Osteocyte (in vitro differentiated cells): ENCODE measurements around the gene RYR2. TPM values are rescaled to one million over a fixed set of nuclear protein-coding genes. Genes with fewer than 3 reads are reported as not detected.

Source experiments
- DNase-seq: peaks from one replicate; pipeline ENCODE4 v3.0.0; 2021; ENCODE audit warnings: mixed read lengths; ENCODE audit not compliant: unreplicated experiment; ENCODE audit errors: extremely low spot score
- H3K27ac Mint-ChIP-seq: one replicate; pipeline ENCODE4 v1.8.0; 2021; ENCODE audit warnings: mild to moderate bottlenecking, mixed read lengths; ENCODE audit not compliant: unreplicated experiment
- H3K27me3 Mint-ChIP-seq: one replicate; pipeline ENCODE4 v1.8.0; 2021; ENCODE audit warnings: mixed read lengths; ENCODE audit not compliant: unreplicated experiment
- H3K36me3 Mint-ChIP-seq: one replicate; pipeline ENCODE4 v1.8.0; 2021; ENCODE audit warnings: mixed read lengths; ENCODE audit not compliant: unreplicated experiment
- H3K4me1 Mint-ChIP-seq: one replicate; pipeline ENCODE4 v1.8.0; 2021; ENCODE audit warnings: mixed read lengths; ENCODE audit not compliant: unreplicated experiment
- H3K4me3 Mint-ChIP-seq: one replicate; pipeline ENCODE4 v1.8.0; 2021; ENCODE audit warnings: mild to moderate bottlenecking, moderate library complexity, mixed read lengths; ENCODE audit not compliant: unreplicated experiment
- H3K9me3 Mint-ChIP-seq: one replicate; pipeline ENCODE4 v1.8.0; 2021; ENCODE audit warnings: mixed read lengths; ENCODE audit not compliant: unreplicated experiment
- CTCF ChIP-seq: fragments of 200-600 bp; sonication (generic); IDR thresholded peaks from 2 replicates; pipeline ENCODE4 v1.5.0; 2021; ENCODE audit warnings: antibody characterized with exemption, mild to moderate bottlenecking, moderate library complexity
- total RNA-seq: library from RNA; stranded (reverse); gene quantifications from 2 replicates; pipeline ENCODE4 v1.2.1, GENCODE V29; 2021

RYR2 gene
- total RNA-seq, 1 donor from 2014 or later, result 0.03 TPM

GRCh38 chr1:237396426-237396825 lies 354.4 kb downstream of the RYR2 start:
- H3K9me3 Mint-ChIP-seq, result peaks cover 3% of the 10 kb centered on the region
- H3K4me1 Mint-ChIP-seq, result no peaks in the 10 kb centered on the region
- no peak overlapping the region for H3K27ac Mint-ChIP-seq
- no peak overlapping the region for H3K4me3 Mint-ChIP-seq
- DNase-seq, result no peak
- no peaks in the 10 kb centered on the region for H3K27me3 Mint-ChIP-seq
- H3K36me3 Mint-ChIP-seq, result no peaks in the 10 kb centered on the region
- TF ChIP-seq CTCF, result no peak

- no peak overlapping the region for H3K27ac Mint-ChIP-seq
- DNase-seq, result no peak
- no peaks in the 10 kb centered on the region for H3K36me3 Mint-ChIP-seq
- no peaks in the 10 kb centered on the region for H3K4me1 Mint-ChIP-seq
- no peak for TF ChIP-seq CTCF
- H3K27me3 Mint-ChIP-seq, result no peaks in the 10 kb centered on the region
- no peak overlapping the region for H3K4me3 Mint-ChIP-seq
- peaks cover 10% of the 10 kb centered on the region for H3K9me3 Mint-ChIP-seq
Observed at GRCh38 chr1:237398751-237399150, 356.8 kb downstream of the RYR2 start.

DNA sequence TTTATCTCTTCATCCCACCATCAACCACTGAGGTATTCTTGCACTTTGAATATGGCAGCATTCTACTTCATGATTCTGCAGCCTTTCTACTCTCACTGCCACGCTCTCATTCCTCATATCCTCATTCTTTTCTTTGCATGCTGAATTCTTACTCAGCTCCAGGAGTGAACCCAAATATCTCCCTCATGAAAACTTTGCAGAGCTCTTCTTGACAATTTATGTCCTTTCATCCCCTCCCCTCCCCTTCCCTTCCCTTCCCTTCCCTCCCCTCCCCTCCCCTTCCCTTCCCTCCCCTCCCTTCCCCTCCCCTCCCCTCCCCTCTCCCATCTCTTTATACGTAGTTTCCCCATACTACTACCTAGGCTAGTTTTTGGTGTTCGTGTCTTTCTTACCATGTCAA lies 363.9 kb downstream of the RYR2 start:
- Mint-ChIP-seq H3K4me1 (no peaks in the 10 kb centered on the region), H3K9me3 (peaks cover 10% of the 10 kb centered on the region), H3K27me3 (no peaks in the 10 kb centered on the region), H3K27ac (no peak overlapping the region), H3K36me3 (no peaks in the 10 kb centered on the region), H3K4me3 (no peak overlapping the region)
- no peak for DNase-seq
- no peak for TF ChIP-seq CTCF

GRCh38 chr1:237411621-237412020 lies 369.6 kb downstream of the RYR2 start:
- TF ChIP-seq CTCF, result no peak
- Mint-ChIP-seq H3K27ac (no peak overlapping the region), H3K9me3 (peaks cover 9% of the 10 kb centered on the region), H3K27me3 (no peaks in the 10 kb centered on the region), H3K4me3 (no peak overlapping the region), H3K4me1 (no peaks in the 10 kb centered on the region), H3K36me3 (no peaks in the 10 kb centered on the region)
- no peak for DNase-seq

DNA sequence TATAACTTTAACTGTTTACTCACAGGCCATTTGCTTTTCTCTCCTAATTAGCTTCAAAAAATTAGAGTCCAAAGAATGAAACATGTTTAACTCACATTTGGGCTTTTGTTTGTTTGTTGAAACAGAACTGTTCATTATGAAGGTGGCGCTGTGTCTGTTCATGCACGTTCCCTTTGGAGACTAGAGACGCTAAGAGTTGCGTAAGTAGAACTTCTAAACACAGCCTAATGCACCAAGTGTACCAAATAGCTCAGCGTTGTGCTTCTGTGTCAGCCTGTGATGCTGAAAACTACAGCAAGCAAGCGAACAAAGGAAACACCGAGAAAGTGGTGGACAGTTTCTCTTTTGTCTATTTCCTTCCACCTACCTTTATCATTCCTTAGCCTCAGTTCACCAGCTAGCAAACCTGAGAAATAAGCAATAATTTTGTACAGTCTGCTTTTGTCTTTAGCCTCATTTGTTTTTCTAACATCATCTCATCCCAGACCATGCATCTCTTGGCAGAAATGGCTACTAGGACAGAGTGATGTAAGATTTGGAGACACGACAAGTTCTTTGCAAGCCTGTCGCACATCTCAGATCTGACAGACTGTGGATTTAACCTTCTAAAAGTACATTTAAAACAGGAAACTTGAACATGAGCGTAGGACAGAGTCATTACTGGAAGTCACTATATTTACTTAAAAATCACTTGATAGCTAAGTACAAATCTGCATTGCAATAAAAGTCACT lies 375.1 kb downstream of the RYR2 start:
- H3K4me1 Mint-ChIP-seq, result no peaks in the 10 kb centered on the region
- H3K9me3 Mint-ChIP-seq, result peaks cover 9% of the 10 kb centered on the region
- no peak overlapping the region for H3K4me3 Mint-ChIP-seq
- no peaks in the 10 kb centered on the region for H3K27me3 Mint-ChIP-seq
- TF ChIP-seq CTCF, result no peak
- no peak for DNase-seq
- no peaks in the 10 kb centered on the region for H3K36me3 Mint-ChIP-seq
- H3K27ac Mint-ChIP-seq, result no peak overlapping the region
